Natural killer cell (primary cell): ENCODE measurements around the gene RNF31. TPM values are rescaled to one million over a fixed set of nuclear protein-coding genes. Genes with fewer than 3 reads are reported as not detected.

Experiments used
- ATAC-seq, 3 donors: fragments of 150-1000 bp in 2 of 3; fragments of 200-7000 bp in 1 of 3; cut with Tn5 transposase; 1 replicate in 1 of 3; 2 replicates in 2 of 3; pipeline ENCODE4 v1.10.0; 2021; ENCODE audit warnings: mild to moderate bottlenecking in 2 of 3, moderate library complexity in 2 of 3
- DNase-seq, 2 donors: peaks; one replicate each; pipeline versions ENCODE4 v3.0.0 to v3.0.0-alpha.2; 2013 to 2021; ENCODE audit warnings: mixed read lengths in 1 of 2
- H3K27ac ChIP-seq: one replicate; pipeline ENCODE4 v1.5.1; 2013; ENCODE audit warnings: mild to moderate bottlenecking, low read length
- H3K27me3 ChIP-seq: one replicate; pipeline ENCODE4 v1.6.1; 2013; ENCODE audit warnings: low read length; ENCODE audit not compliant: control insufficient read depth, insufficient read depth
- H3K36me3 ChIP-seq: one replicate; pipeline ENCODE4 v1.6.1; 2013; ENCODE audit warnings: low read length; ENCODE audit not compliant: control insufficient read depth, insufficient read depth
- H3K4me1 ChIP-seq: one replicate; pipeline ENCODE4 v1.6.1; 2013; ENCODE audit warnings: low read length; ENCODE audit not compliant: control insufficient read depth, insufficient read depth
- H3K4me3 ChIP-seq: one replicate; pipeline ENCODE4 v1.5.1; 2013; ENCODE audit warnings: low read length
- H3K9me3 ChIP-seq: one replicate; pipeline ENCODE4 v1.6.1; 2013; ENCODE audit warnings: low read length; ENCODE audit not compliant: control insufficient read depth, insufficient read depth
- H3K27ac Mint-ChIP-seq, 2 donors: one replicate each; pipeline ENCODE4 v1.8.0; 2022; ENCODE audit warnings: mild to moderate bottlenecking in 2 of 2, mixed read lengths in 2 of 2, moderate library complexity in 1 of 2
- H3K27me3 Mint-ChIP-seq, 2 donors: one replicate each; pipeline ENCODE4 v1.8.0; 2022; ENCODE audit warnings: low read depth in 2 of 2, mixed read lengths in 2 of 2
- H3K36me3 Mint-ChIP-seq: one replicate; pipeline ENCODE4 v1.8.0; 2022; ENCODE audit warnings: mixed read lengths
- H3K4me1 Mint-ChIP-seq, 2 donors: one replicate each; pipeline ENCODE4 v1.8.0; 2022; ENCODE audit warnings: mixed read lengths in 2 of 2
- H3K4me3 Mint-ChIP-seq: one replicate; pipeline ENCODE4 v1.8.0; 2022; ENCODE audit warnings: mild to moderate bottlenecking, moderate library complexity, mixed read lengths
- H3K9me3 Mint-ChIP-seq, 2 donors: one replicate each; pipeline ENCODE4 v1.8.0; 2022; ENCODE audit warnings: mixed read lengths in 2 of 2
- WGBS: methylation state at CpG from one replicate; pipeline ENCODE4 v1.1.7; 2013; ENCODE audit warnings: missing lambda C conversion rate; ENCODE audit not compliant: insufficient coverage; 5-methylcytosine and 5-hydroxymethylcytosine counted together
- intact Hi-C: fragments of 100-400 bp; cut with micrococcal nuclease; formaldehyde crosslinking; loops from one replicate; pipeline ENCODE4 v1.14.2; 2022
- total RNA-seq, 4 donors: library from RNA; stranded (reverse); fragments of 120-200 nt in 1 of 4; gene quantifications; one replicate each; pipeline versions ENCODE4 v1.2.3 to v1.2.4, GENCODE V29; 2013 to 2022
- TF ChIP-seq, protein P1 (sequence below): fragments of 200-600 bp; IDR thresholded peaks from one replicate; pipeline ENCODE4 v1.8.0; 2022; ENCODE audit warnings: antibody characterized with exemption

RNF31 gene
- total RNA-seq, 3 donors from 2014 or later (not counting 1 experiment from before 2014, with no cell fraction given): 96.9 to 134 (median 125) TPM

DNA sequence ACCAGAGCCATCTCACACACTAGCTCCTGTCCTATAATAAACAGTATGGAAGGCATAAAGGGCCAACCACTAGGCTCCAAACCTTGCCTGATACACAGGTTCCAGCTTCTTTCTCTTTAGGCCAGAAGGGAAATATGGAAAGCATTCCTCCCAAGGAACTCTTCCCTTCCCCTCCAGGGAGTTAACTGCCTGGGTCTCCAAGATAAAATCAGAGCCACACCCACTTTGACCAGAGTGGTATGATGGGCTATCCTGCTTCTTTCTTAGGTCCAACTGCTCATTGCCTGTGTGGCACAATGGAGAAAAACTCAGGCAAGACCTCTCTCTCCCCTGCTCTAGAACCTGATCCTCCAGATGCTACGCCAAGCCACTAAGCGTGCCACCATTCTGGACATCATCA lies 60.3 kb downstream of the RNF31 start:
- Histone ChIP-seq H3K27ac (peak overlapping the region; percentile 9), H3K4me1 (peaks cover 19% of the 10 kb centered on the region), H3K9me3 (no peaks in the 10 kb centered on the region), H3K27me3 (no peaks in the 10 kb centered on the region), H3K36me3 (peaks cover 54% of the 10 kb centered on the region), H3K4me3 (no peak overlapping the region)
- 95% methylated on average over 2 of the region's 2 CpGs for WGBS
- H3K27me3 Mint-ChIP-seq: no peaks in the 10 kb centered on the region
- H3K27ac Mint-ChIP-seq: peak overlapping the region; percentile 86 to 87
- TF ChIP-seq, protein P1, sequence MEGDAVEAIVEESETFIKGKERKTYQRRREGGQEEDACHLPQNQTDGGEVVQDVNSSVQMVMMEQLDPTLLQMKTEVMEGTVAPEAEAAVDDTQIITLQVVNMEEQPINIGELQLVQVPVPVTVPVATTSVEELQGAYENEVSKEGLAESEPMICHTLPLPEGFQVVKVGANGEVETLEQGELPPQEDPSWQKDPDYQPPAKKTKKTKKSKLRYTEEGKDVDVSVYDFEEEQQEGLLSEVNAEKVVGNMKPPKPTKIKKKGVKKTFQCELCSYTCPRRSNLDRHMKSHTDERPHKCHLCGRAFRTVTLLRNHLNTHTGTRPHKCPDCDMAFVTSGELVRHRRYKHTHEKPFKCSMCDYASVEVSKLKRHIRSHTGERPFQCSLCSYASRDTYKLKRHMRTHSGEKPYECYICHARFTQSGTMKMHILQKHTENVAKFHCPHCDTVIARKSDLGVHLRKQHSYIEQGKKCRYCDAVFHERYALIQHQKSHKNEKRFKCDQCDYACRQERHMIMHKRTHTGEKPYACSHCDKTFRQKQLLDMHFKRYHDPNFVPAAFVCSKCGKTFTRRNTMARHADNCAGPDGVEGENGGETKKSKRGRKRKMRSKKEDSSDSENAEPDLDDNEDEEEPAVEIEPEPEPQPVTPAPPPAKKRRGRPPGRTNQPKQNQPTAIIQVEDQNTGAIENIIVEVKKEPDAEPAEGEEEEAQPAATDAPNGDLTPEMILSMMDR: no peak
- no peak for ATAC-seq
- no peak for DNase-seq
- H3K9me3 Mint-ChIP-seq: no peaks in the 10 kb centered on the region
- H3K4me3 Mint-ChIP-seq: no peak overlapping the region
- intact Hi-C loops: no loop called here
- H3K4me1 Mint-ChIP-seq: peaks cover 35 to 41% of the 10 kb centered on the region in 2 donors
- peaks cover 21% of the 10 kb centered on the region for H3K36me3 Mint-ChIP-seq

Other genes starting within 250 kb of the RNF31 start
- gene DHRS4, start 193.7 kb upstream of the RNF31 start, total RNA-seq: 10 to 100 TPM in 1 of 3 donors, 1 to 10 TPM in 2; 7.5 to 10.1 (median 9.9) TPM
- gene DHRS4L2, start 158.6 kb upstream of the RNF31 start, total RNA-seq: 10 to 100 TPM in 1 of 3 donors, 1 to 10 TPM in 2; 8.6 to 12.4 (median 9.7) TPM
- 10 to 100 TPM; 17.8 to 28.6 (median 18.6) TPM for gene CARMIL3, start 95.5 kb upstream of the RNF31 start, total RNA-seq
- gene CPNE6, start 75.9 kb upstream of the RNF31 start, total RNA-seq: not detected
- gene PCK2, start 53.2 kb upstream of the RNF31 start, total RNA-seq: 10 to 100 TPM in 2 of 3 donors, 1 to 10 TPM in 1; 9.8 to 13.8 (median 12.3) TPM
- 10 to 100 TPM; 77.5 to 99.3 (median 96.3) TPM for gene DCAF11, start 32.7 kb upstream of the RNF31 start, total RNA-seq
- gene NRL, start 32.5 kb upstream of the RNF31 start, total RNA-seq: 1 to 10 TPM in 2 of 3 donors, under 1 TPM in 1; 0.78 to 3.3 (median 2.8) TPM
- gene FITM1, start 16.8 kb upstream of the RNF31 start, total RNA-seq: 1 to 10 TPM in 2 of 3 donors, under 1 TPM in 1; 0.80 to 2.8 (median 2.3) TPM
- 100 to 1,000 TPM; 315 to 345 (median 318) TPM for gene PSME1, start 11.3 kb upstream of the RNF31 start, total RNA-seq
- 10 to 100 TPM in 2 of 3 donors, 1 to 10 TPM in 1; 9.3 to 12.3 (median 12.0) TPM for gene EMC9, start 5.9 kb upstream of the RNF31 start, total RNA-seq
- gene PSME2, start 888 bp upstream of the RNF31 start, total RNA-seq: 100 to 1,000 TPM; 193 to 237 (median 234) TPM
- 100 to 1,000 TPM; 178 to 348 (median 319) TPM for gene IRF9, start 13.8 kb downstream of the RNF31 start, total RNA-seq
- 100 to 1,000 TPM in 2 of 3 donors, 10 to 100 TPM in 1; 77.7 to 138 (median 103) TPM for gene REC8, start 24.6 kb downstream of the RNF31 start, total RNA-seq
- 10 to 100 TPM; 46.2 to 61.5 (median 51.9) TPM for gene IPO4, start 41.3 kb downstream of the RNF31 start, total RNA-seq
- 10 to 100 TPM; 15.2 to 32.1 (median 28.7) TPM for gene TM9SF1, start 47.9 kb downstream of the RNF31 start, total RNA-seq
- gene TSSK4, start 58.2 kb downstream of the RNF31 start, total RNA-seq: 1 to 10 TPM; 1.3 to 2.9 (median 1.5) TPM
- gene CHMP4A, start 66.0 kb downstream of the RNF31 start, total RNA-seq: 100 to 1,000 TPM; 105 to 118 (median 115) TPM
- gene MDP1, start 68.6 kb downstream of the RNF31 start, total RNA-seq: 1 to 10 TPM; 4.0 to 6.1 (median 5.5) TPM
- gene NEDD8, start 84.9 kb downstream of the RNF31 start, total RNA-seq: 100 to 1,000 TPM in 1 of 3 donors, 10 to 100 TPM in 2; 93.6 to 109 (median 95.9) TPM
- gene GMPR2, start 85.4 kb downstream of the RNF31 start, total RNA-seq: 10 to 100 TPM; 46.5 to 63.3 (median 53.3) TPM
- 100 to 1,000 TPM; 158 to 269 (median 176) TPM for gene TINF2, start 95.1 kb downstream of the RNF31 start, total RNA-seq
- 1 to 10 TPM; 1.7 to 4.9 (median 4.7) TPM for gene TGM1, start 115.7 kb downstream of the RNF31 start, total RNA-seq
- gene RABGGTA, start 124.1 kb downstream of the RNF31 start, total RNA-seq: 10 to 100 TPM; 72.9 to 95.1 (median 88.5) TPM
- gene DHRS1, start 152.3 kb downstream of the RNF31 start, total RNA-seq: 10 to 100 TPM; 39.8 to 59.0 (median 43.3) TPM
- 10 to 100 TPM; 34.9 to 47.8 (median 39.2) TPM for gene NOP9, start 152.4 kb downstream of the RNF31 start, total RNA-seq
- gene CIDEB, start 160.5 kb downstream of the RNF31 start, total RNA-seq: 10 to 100 TPM; 40.0 to 59.6 (median 46.6) TPM
- 10 to 100 TPM; 27.6 to 40.5 (median 37.4) TPM for gene LTB4R2, start 162.6 kb downstream of the RNF31 start, total RNA-seq
- gene LTB4R, start 164.0 kb downstream of the RNF31 start, total RNA-seq: 10 to 100 TPM; 33.5 to 55.7 (median 49.7) TPM
- gene ADCY4, start 187.6 kb downstream of the RNF31 start, total RNA-seq: 10 to 100 TPM in 2 of 3 donors, 1 to 10 TPM in 1; 9.8 to 17.6 (median 11.3) TPM
- gene RIPK3, start 192.5 kb downstream of the RNF31 start, total RNA-seq: 10 to 100 TPM; 36.1 to 58.2 (median 45.5) TPM
- gene NFATC4, start 220.7 kb downstream of the RNF31 start, total RNA-seq: not detected